Measurements from ENCODE around the gene RBM17.

GRCh38 chr10:6135039-6135438 is 46.2 kb downstream of the RBM17 start:
- TF ChIP-seq CTCF (conservative IDR thresholded peaks at IDR 0.05): no peak
- no peak for TF ChIP-seq ZFX (IDR thresholded peaks at IDR 0.05)

Data from C4-2B (cell line).